Activated naive CD8-positive, alpha-beta T cell treated with anti-CD3 and anti-CD28 coated beads, Interleukin-2, amount 10 ng/mL, durations not matched to agents 7 days and 5 days (primary cell): ENCODE measurements around the gene PTPRS. TPM values are rescaled to one million over a fixed set of nuclear protein-coding genes. Genes with fewer than 3 reads are reported as not detected.
A peak's percentile ranks its signal among the peaks of the same experiment; 100 is the strongest.
"Not testable (repeated sequence)": the region's sequence is repeated elsewhere in the genome, so short reads cannot be mapped to it uniquely, and the experiment has no call there.

Source experiments
- ATAC-seq: fragments of 150-1000 bp; cut with Tn5 transposase; one replicate; pipeline ENCODE4 v1.10.0; 2021; ENCODE audit warnings: low read depth, moderate library complexity
- POLR2A ChIA-PET: fragments of 350-600 bp; sonication (Branson Sonifier 250); formaldehyde crosslinking; loops from one replicate; lab custom pipeline; 2021; ENCODE audit warnings: antibody characterized with exemption; lab: Charles Lee
- DNase-seq: peaks from one replicate; pipeline ENCODE4 v3.0.0; 2021
- H3K27ac Mint-ChIP-seq: one replicate; pipeline ENCODE4 v1.8.0; 2022; ENCODE audit warnings: mild to moderate bottlenecking, mixed read lengths
- H3K27me3 Mint-ChIP-seq: one replicate; pipeline ENCODE4 v1.8.0; 2022; ENCODE audit warnings: mild to moderate bottlenecking, moderate library complexity, mixed read lengths
- H3K36me3 Mint-ChIP-seq: one replicate; pipeline ENCODE4 v1.8.0; 2021; ENCODE audit warnings: mild to moderate bottlenecking, mixed read lengths
- H3K4me1 Mint-ChIP-seq: one replicate; pipeline ENCODE4 v1.8.0; 2021; ENCODE audit warnings: mixed read lengths
- H3K4me3 Mint-ChIP-seq: one replicate; pipeline ENCODE4 v1.8.0; 2022; ENCODE audit warnings: mild to moderate bottlenecking, moderate library complexity, mixed read lengths
- H3K9me3 Mint-ChIP-seq: one replicate; pipeline ENCODE4 v1.8.0; 2021; ENCODE audit warnings: mixed read lengths
- total RNA-seq, 2 experiments: library from RNA; stranded (reverse); gene quantifications; one replicate each; pipeline ENCODE4 v1.2.3, GENCODE V29; 2021

Gene PTPRS
- total RNA-seq, 2 experiments from 2014 or later: 0.14 to 0.19 TPM

DNA sequence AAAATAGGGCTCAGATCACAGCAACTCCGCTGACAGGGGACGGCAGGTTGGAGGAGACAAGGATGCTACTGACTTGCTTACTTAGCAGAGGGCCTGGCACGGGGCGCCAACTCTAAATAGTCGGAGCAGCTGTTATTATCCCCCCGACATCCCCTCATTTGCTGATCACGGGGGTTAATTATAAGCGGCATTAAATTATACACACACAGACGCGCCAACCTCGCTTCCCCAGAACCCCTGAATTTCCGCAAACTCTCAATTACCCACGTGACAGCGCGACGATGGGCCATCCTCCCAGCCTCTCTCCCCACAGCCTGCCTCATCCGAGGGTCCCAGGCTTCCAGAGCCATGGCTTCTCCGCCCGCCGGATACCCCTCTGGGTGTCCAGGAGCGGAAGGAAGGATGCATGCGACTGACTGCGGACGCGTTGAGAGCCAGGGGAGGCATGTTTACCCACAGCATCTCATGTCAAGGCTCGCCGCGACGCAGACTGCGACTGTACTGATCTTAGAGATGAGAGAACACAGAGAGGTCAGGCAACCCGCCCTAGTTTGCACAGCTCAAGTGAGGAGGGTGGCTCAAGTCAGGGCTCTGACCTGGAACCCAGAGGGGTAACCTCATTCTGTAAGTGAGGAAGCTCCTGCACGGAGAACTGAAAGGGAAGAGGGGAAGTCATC lies 5.7 kb downstream of the PTPRS start:
- ATAC-seq: no peak
- Mint-ChIP-seq H3K4me3 (no peak overlapping the region), H3K36me3 (no peaks in the 10 kb centered on the region), H3K27ac (no peak overlapping the region), H3K4me1 (peaks cover 8% of the 10 kb centered on the region), H3K27me3 (peaks cover 52% of the 10 kb centered on the region), H3K9me3 (no peaks in the 10 kb centered on the region)
- no peak for DNase-seq
- POLR2A ChIA-PET: no interaction called here

DNA sequence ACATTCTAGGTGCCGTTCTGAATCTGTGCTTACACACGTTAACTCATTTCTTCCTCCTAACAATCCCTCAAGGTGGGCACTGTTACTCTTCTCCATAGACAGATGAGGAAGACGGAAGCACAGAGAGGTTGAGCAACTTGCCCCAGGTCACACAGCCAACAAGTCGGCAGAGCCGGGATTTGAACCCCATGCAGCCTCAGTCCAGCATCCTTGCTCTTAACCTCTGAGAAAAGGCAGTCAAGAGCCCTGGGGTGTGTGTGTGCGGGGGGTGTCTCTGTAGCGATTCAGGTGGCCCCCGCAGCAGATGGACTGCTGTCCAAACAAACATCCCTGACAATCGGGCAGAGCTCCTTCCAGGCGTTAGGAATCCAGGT lies 6.3 kb downstream of the PTPRS start:
- peaks cover 50% of the 10 kb centered on the region for H3K27me3 Mint-ChIP-seq
- POLR2A ChIA-PET: no interaction called here
- no peak overlapping the region for H3K27ac Mint-ChIP-seq
- ATAC-seq: no peak
- no peak for DNase-seq
- H3K9me3 Mint-ChIP-seq: no peaks in the 10 kb centered on the region
- no peak overlapping the region for H3K4me3 Mint-ChIP-seq
- peaks cover 8% of the 10 kb centered on the region for H3K4me1 Mint-ChIP-seq
- no peaks in the 10 kb centered on the region for H3K36me3 Mint-ChIP-seq

DNA sequence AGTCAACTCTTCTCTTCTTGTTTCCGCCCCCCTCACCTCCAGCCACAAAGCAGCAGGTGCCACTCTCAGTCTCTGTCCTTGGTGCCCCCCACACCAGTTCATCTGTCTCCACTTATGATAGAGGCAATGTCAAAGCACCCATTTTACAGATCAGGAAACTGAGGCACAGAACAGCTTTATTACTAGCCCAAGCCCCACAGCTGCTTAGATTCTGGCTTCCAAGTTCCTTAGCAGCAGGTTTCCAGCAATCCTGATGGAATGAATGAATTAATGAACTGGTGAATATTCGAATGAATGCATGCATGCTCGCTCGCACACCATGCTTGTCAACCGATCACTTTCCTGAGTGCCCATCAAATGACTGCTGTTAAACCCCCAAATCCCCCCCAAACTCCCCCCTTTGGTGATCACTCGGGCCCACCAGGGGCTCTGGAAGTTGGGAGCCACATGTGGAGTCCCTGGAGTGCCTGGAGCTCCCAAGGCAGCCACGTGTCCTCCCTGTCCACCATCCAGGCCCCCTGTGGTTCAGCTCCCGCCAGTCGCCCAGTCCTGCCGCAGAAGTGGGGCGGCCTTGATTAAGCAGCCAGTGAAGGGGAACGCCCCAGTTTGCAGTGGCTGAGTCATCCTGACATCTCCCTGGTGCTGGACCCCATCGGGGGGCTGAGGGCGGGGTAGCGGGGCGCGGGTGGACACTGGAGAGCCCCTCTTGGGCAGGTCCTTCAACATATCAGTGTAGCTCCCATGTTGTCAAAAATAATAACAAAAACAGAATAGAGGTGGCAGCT lies 6.8 kb downstream of the PTPRS start:
- Mint-ChIP-seq H3K4me1 (peaks cover 3% of the 10 kb centered on the region), H3K27ac (no peak overlapping the region), H3K4me3 (no peak overlapping the region), H3K36me3 (no peaks in the 10 kb centered on the region), H3K9me3 (no peaks in the 10 kb centered on the region), H3K27me3 (peaks cover 45% of the 10 kb centered on the region)
- DNase-seq (no peak), ATAC-seq (no peak)
- POLR2A ChIA-PET: no interaction called here

DNA sequence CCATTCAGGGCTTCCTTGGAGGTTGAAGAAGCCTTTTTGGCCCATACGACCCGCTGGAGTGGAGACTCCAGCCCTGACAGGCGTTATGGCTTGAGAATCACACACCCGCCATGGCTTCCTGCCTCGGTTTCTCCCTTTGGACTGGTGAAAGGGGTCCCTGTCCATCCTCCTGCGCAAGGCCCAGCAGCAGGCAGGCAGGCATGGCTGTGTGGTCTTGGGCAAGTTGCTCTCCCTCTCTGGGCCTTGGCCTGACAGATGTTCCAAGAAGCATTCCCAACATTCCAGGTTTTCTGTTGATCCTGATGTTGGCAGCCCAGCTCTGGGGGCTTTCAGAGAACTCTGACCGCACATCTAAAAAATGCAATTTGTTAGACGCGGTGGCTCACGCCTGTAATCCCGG lies 8.1 kb downstream of the PTPRS start:
- DNase-seq (no peak), ATAC-seq (no peak)
- H3K9me3 Mint-ChIP-seq: no peaks in the 10 kb centered on the region
- peaks cover 3% of the 10 kb centered on the region for H3K4me1 Mint-ChIP-seq
- H3K36me3 Mint-ChIP-seq: no peaks in the 10 kb centered on the region
- H3K27ac Mint-ChIP-seq: no peak overlapping the region
- H3K27me3 Mint-ChIP-seq: peaks cover 32% of the 10 kb centered on the region
- POLR2A ChIA-PET: no interaction called here
- no peak overlapping the region for H3K4me3 Mint-ChIP-seq

- Mint-ChIP-seq H3K27me3 (peaks cover 25% of the 10 kb centered on the region), H3K9me3 (no peaks in the 10 kb centered on the region), H3K4me3 (no peak overlapping the region), H3K4me1 (peaks cover 3% of the 10 kb centered on the region), H3K27ac (no peak overlapping the region), H3K36me3 (no peaks in the 10 kb centered on the region)
- no peak for ATAC-seq
- POLR2A ChIA-PET: no interaction called here
- DNase-seq: no peak
Measured at GRCh38 chr19:5331790-5332189, 8.8 kb downstream of the PTPRS start.

DNA sequence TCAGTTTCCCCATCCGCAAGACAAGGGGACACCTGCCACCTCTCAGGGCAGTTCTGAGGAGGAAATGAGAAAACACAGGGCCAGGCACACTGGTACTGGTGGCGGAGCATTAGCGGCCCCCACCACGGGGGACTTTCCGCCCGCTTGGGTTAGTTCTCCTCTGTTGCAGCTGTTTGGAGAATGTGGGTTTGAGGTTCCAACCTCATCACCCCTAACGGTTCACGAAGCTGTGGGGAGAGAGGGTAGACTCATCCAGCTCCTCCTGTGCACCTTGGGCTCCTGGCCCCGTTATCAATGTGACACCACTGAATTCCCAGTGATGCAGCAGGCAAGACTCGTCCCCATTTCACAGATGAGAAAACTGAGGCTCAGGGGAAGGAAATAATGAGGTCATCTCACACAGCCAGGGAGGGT lies 10.3 kb downstream of the PTPRS start:
- Mint-ChIP-seq H3K27me3 (peaks cover 12% of the 10 kb centered on the region), H3K27ac (no peak overlapping the region)

DNA sequence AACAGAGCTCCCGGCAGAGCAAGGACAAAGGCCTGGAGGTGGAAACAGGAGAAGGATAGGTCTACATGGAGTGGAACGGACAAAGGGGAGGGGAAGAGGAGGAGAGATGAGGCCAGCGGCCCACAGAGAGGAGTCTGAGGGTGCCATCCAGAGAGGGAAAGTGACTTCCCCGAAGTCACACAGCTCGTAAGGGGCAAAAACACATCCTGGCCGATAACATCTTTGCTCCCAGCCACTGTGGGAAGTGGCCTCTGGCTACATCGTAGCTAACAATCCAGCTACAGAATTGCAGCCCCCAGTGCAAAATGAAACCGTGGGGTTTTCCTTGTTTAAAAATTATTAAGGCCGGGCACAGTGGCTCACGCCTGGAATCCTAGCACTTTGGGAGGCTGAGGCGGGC lies 11.5 kb downstream of the PTPRS start:
- ATAC-seq: no peak
- no peaks in the 10 kb centered on the region for H3K36me3 Mint-ChIP-seq
- H3K4me1 Mint-ChIP-seq: no peaks in the 10 kb centered on the region
- H3K4me3 Mint-ChIP-seq: no peak overlapping the region
- H3K27me3 Mint-ChIP-seq: peaks cover 2% of the 10 kb centered on the region
- no peak overlapping the region for H3K27ac Mint-ChIP-seq
- POLR2A ChIA-PET: no interaction called here
- peaks cover 2% of the 10 kb centered on the region for H3K9me3 Mint-ChIP-seq
- no peak for DNase-seq

More for the DNA sequence above, 10.3 kb downstream of the PTPRS start:
- ATAC-seq (no peak), DNase-seq (no peak)
- Mint-ChIP-seq H3K4me1 (no peaks in the 10 kb centered on the region), H3K4me3 (no peak overlapping the region), H3K36me3 (no peaks in the 10 kb centered on the region), H3K9me3 (no peaks in the 10 kb centered on the region)
- POLR2A ChIA-PET: no interaction called here

DNA sequence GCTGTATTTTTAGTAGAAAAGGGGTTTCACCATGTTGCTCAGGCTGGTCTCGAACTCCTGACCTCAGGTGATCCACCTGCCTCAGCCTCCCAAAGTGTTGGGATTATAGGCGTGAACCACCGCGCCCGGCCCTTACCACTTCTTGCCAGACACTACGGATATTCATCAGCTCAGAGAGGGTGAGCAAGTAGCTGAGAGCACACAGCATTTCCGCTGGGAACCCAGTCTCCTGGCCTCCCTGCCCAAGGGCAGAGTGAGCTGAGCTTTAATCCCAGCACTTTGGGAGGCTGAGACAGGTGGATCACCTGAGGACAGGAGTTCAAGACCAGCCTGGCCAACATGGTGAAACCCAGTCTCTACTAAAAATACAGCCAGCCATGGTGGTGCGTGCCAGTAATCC lies 12.2 kb downstream of the PTPRS start:
- H3K9me3 Mint-ChIP-seq, H3K27me3 Mint-ChIP-seq, DNase-seq, H3K36me3 Mint-ChIP-seq, H3K4me1 Mint-ChIP-seq, H3K4me3 Mint-ChIP-seq, POLR2A ChIA-PET, H3K27ac Mint-ChIP-seq, ATAC-seq: not testable (repeated sequence)

DNA sequence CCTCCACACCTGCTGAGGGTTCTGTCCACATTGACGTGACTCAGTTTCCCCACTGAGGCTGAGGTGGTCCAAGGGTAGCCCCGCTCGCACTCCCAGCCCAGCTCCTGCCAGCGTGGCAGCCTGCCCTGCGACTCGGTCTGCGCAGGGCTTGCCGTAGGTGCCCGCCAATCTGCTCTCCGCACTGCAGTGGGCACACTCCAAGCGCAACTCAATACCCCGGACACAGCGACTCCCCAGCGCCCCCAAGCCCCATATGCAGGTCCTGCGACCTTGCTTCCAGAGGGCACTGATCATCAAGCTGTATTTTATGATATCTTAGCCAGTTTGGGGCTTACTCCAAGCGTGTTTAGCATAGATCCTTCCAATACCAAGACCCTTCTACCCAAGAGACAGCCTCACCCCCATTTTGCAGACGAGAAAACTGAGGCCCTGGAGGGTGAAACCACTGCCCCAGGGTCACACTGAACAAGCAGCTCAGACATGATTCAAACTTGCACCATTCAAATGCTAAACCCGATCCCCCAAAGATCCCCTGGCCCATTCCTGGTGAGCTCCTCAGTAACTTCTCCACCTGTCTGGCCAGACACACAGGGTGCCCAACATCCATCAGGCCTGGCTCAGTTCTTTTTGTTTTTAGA lies 13.5 kb downstream of the PTPRS start:
- Mint-ChIP-seq H3K4me3 (no peak overlapping the region), H3K4me1 (peaks cover 1% of the 10 kb centered on the region), H3K27me3 (peaks cover 13% of the 10 kb centered on the region), H3K9me3 (peaks cover 2% of the 10 kb centered on the region), H3K27ac (no peak overlapping the region), H3K36me3 (no peaks in the 10 kb centered on the region)
- no peak for DNase-seq
- no peak for ATAC-seq
- POLR2A ChIA-PET: no interaction called here

DNA sequence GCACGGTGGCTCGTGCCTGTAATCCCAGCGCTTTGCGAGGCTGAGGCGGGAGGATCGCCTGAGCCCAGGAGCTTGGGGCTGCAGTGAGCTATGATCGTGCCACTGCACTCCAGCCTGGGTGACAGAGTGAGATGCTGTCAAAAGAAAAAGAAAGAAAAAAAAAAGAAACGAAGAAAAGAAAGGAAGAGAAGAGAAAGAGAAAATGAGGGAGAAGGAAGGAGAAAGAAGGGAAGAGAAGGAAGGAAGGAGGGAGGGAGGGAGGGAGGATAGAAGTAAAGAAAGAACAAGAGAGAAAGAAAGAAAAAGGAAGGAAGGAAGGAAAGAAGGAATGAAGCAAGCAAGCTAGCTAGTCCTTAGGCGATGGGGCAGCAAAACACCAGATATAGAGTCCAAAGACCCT lies 14.1 kb downstream of the PTPRS start:
- H3K4me3 Mint-ChIP-seq: no peak overlapping the region
- no peak for DNase-seq
- peaks cover 4% of the 10 kb centered on the region for H3K4me1 Mint-ChIP-seq
- POLR2A ChIA-PET: no interaction called here
- H3K36me3 Mint-ChIP-seq: no peaks in the 10 kb centered on the region
- ATAC-seq: no peak
- H3K27ac Mint-ChIP-seq: no peak overlapping the region
- peaks cover 2% of the 10 kb centered on the region for H3K9me3 Mint-ChIP-seq
- H3K27me3 Mint-ChIP-seq: peaks cover 14% of the 10 kb centered on the region

- Mint-ChIP-seq H3K4me1 (peaks cover 4% of the 10 kb centered on the region), H3K4me3 (no peak overlapping the region), H3K9me3 (peaks cover 2% of the 10 kb centered on the region), H3K27ac (no peak overlapping the region), H3K27me3 (peaks cover 19% of the 10 kb centered on the region), H3K36me3 (no peaks in the 10 kb centered on the region)
- DNase-seq (no peak), ATAC-seq (no peak)
- POLR2A ChIA-PET: no interaction called here
Measured at GRCh38 chr19:5324947-5325346, 15.7 kb downstream of the PTPRS start.

DNA sequence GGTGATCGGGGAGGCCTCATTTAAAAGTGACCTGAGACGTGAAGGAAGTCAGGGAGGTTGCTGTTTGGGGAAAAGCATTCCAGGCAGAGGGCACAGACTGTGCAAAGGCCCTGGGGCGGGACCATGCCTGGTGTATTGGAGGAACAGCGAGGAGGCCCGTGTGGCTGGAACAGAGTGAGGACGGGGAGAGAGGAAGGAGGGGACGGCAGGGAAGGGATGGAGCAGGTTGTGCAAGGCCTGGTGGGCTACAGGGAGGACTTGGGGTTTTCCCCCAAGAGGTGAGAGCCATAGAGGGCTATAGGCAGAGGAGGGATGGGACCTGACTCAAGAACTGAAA lies 17.2 kb downstream of the PTPRS start:
- ATAC-seq: no peak
- Mint-ChIP-seq H3K27ac (no peak overlapping the region), H3K4me1 (peaks cover 4% of the 10 kb centered on the region), H3K36me3 (no peaks in the 10 kb centered on the region), H3K4me3 (no peak overlapping the region), H3K27me3 (peaks cover 19% of the 10 kb centered on the region), H3K9me3 (peaks cover 2% of the 10 kb centered on the region)
- no peak for DNase-seq
- POLR2A ChIA-PET: no interaction called here

- DNase-seq (peak; percentile 48), ATAC-seq (peak; percentile 91)
- Mint-ChIP-seq H3K9me3 (peaks cover 2% of the 10 kb centered on the region), H3K27ac (no peak overlapping the region), H3K36me3 (no peaks in the 10 kb centered on the region), H3K4me1 (peaks cover 4% of the 10 kb centered on the region), H3K27me3 (peaks cover 19% of the 10 kb centered on the region), H3K4me3 (no peak overlapping the region)
- POLR2A ChIA-PET: no interaction called here
Measured at GRCh38 chr19:5321851-5322681, 18.5 kb downstream of the PTPRS start.
